Ramos (cell line): ENCODE results near the gene UQCR10.

Source experiments
- in situ Hi-C: fragments of 300-500 bp; cut with MboI; formaldehyde crosslinking; loops from one replicate; pipeline ENCODE4 v1.14.3; 2022; ENCODE audit warnings: low sequenced_read_pairs; ENCODE audit not compliant: unreplicated experiment

Gene UQCR10

DNA sequence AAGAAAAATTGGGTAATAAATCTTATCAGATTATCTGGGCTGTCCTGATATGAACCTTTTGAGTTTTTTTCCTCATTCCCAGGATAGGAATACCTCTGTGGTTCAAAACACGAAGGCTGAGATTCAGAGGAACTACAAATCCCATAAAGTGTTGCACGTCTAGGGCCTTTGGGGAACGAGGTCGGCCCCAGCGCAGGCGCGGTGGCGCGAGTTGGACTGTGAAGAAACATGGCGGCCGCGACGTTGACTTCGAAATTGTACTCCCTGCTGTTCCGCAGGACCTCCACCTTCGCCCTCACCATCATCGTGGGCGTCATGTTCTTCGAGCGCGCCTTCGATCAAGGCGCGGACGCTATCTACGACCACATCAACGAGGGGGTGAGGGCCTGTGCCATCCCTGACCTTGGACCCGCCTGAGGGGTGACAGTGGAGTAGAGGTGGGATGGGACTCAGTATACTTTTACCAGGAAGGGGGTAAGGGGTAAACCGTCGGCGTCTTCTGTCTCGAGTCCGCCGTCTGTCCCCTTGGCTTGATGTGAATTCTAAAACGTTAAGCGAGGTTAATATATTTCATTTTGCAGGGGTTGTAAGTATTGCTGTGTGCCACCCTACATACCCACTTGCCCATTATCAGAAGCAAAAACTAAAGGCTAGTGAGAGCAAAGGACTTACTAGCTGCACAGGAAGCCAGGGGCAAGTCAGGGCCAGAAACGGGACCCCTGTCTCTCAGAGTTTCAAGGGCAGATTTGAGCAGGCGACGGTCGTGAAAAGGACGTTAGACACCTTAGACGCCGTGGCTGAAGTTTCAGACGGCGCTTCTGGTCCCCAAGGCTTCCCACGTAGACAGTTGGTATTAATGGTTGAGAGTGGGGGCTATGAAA is at the start of gene UQCR10:
Gene UQCR10 (plus strand): TSS at position 199 of the 881 bp plus-strand sequence. CDS start 30 bp downstream, at position 229.
- in situ Hi-C loops, result no loop called here

DNA sequence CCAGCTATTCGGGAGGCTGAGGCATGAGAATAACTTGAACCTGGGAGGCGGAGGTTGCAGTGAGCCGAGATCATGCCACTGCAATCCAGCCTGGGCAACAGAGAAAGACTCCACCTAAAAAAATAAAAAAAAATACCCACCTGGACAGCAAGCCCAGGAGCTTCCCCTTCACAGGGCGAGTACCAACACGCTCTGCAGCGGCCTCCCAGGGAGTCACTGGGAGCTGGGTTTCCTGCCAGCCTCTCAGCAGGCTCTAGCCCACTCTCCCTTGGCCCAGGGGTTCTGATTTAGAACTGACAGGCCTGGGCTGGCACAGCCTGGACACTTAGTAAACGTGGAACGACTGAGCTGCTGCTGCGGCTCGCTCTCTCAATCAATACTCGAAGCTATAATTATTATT is 49.4 kb upstream of the UQCR10 start:
- in situ Hi-C loops, result no loop called here

DNA sequence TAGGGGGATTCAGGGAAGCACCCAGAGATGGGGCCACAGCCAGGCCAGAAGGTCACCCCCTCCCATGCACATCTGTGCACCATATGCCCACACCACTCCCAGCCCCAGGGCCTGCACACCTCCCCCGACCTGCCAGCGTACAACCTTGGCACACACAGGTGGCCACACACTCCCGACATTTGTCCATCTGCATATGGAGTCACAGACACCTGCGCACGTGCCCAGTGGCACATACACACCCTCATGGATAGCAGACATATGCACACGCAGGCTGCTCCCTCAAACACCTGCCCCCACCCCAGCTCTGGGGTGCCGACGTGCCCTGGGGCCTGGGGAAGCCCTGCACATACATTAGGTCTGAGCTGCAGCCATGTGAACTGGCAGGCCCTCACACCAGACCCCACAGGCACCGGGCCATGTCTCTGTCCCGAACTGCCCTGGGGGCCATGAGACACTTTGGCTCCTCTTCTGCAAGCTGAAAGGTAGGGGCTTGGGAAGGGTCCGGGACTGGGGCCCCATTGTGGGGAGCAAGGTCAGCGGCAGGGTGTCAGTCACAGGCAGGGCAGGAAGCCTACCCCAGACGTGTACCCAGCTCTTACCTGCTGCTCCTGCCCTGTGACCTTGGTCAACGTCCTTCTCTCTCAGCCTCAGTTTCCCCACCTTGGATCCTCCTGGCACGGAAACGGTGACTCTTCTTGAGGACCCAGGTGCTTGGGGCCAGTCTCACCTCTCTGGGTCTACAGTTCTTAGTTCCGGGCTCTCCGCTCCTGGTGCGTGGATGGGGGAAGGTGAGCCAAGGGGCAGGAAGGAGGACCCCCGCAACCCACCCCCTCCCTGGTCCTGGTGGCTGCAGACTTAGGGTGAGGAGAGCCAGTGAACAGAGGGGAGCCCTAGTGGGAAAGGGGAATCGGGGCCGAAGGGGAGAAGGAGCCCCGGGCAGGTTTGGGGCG is 47.9 kb upstream of the UQCR10 start:
- in situ Hi-C loops, result no loop called here

DNA sequence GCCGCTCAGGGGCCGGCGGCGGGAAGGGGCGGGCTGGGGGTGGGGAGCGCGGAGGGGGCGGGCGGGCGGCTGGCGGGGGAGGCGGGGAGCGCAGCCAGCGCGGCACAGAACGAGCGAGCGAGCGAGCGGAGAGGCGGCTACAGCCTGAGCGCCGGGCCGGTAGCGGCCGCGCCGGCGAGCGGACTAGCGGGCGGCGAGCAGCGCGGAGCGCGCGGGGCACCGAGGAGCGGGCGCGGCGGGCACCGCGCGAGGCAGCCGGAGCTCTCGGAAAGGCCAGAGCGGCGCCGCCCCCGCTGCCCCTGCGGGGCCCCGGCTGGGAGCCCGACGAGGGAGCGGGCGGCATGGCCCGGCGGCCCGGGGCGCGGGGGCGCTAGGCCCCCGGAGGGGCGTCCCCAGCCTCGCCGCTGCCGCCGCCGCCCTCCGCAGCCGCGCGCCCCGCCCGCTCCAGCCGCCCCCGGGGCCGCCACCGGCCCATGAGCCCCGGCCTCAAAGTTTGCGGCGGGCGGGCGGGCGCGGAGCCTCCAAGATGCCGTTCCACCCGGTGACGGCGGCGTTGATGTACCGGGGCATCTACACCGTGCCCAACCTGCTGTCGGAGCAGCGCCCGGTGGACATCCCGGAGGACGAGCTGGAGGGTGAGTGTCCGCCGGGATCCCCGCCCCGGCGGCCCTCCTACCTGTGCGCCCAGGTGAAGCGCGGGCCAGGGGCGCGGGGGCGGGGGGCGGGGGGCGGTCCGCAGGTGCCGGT is 47.1 kb upstream of the UQCR10 start, which contains the start of gene CABP7:
Gene CABP7 (plus strand): TSS at position 105 of the 747 bp plus-strand sequence. CDS start 422 bp downstream, at position 527.
- in situ Hi-C loops, result no loop called here

DNA sequence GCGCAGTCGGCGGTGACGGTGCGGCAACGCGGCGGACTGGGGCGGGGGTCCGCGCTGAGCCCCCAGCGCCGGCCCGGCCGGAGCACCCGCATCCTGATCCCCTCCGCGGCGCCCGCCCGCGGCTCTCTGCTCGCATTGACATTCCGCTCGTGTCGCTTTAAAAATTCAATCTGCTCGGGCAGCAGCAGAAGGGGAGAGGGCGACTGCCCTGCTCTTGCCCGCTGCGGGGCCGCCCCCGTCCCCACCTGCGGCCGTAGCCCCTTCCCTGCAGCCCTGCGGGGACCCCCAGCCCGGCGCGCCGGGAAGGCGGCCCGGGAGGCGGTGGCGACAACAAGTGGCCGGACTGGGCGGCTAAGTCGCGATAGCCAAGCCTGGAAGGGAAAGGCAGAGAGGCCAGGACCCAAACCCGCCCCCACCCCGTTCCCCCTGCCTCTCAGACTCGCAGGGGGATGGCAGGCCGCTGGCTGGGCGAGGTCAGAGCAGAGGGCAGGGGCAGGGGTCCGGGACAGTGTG is 46.3 kb upstream of the UQCR10 start:
- in situ Hi-C loops, result no loop called here

DNA sequence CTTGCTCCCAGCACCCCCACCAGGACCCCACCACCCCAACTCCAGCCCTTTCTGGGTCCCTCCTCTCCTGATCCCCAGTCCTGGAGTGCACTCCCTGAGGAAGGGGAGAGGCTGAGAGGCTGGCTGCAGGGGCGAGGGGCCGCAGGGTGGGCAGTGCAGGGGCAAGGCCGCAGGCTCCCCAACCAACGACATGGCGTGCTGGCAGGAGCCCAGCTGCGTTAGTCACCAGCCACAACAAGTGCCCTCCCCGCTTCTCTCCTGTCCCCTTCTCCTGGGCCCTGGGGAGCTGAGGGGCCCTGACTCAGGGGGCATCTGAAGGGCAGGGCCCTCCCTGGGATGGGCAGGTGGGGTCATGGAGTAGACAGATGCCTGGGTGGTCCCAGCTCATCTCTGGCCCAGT is 45.0 kb upstream of the UQCR10 start:
- in situ Hi-C loops, result no loop called here

DNA sequence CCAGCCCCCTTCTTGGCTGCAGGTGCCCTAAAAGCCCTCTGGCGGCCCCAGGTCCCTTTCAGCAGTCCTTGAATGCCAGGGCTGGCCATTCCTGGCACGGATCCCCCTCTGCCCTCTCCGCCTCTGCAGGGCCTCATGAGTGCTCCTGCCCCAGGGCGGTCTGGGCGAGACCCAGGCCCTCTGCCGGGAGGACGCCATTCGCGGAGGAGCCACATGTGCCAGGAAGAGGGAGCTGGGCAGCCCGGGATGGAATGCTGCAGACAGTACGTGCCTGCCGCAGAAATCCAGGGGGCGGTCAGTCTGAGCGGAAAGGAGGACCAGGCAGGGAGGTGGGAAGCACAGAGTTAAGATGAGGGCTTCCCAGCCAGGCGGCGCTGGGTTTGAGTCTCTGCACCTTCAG is 44.6 kb upstream of the UQCR10 start:
- in situ Hi-C loops, result no loop called here

DNA sequence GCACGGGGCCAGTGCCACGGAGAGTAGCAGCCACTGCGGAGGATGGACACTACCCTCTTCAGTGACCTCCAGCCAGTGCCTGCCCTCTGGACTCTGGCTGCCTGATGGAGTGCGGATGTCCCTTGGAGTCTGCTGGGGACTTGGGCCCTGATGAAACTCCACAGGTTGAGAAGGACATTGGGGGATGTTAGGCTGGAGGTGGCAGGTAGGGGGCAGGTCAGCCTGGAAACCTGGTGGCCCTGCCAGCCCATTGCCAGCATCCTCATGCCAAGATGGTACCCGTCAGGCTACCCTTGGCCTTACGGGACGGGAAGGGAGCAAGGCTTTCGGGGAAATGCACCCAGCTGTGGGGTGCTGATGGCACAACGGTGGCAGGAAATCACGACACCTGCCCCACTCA is 43.4 kb upstream of the UQCR10 start:
- in situ Hi-C loops, result no loop called here

DNA sequence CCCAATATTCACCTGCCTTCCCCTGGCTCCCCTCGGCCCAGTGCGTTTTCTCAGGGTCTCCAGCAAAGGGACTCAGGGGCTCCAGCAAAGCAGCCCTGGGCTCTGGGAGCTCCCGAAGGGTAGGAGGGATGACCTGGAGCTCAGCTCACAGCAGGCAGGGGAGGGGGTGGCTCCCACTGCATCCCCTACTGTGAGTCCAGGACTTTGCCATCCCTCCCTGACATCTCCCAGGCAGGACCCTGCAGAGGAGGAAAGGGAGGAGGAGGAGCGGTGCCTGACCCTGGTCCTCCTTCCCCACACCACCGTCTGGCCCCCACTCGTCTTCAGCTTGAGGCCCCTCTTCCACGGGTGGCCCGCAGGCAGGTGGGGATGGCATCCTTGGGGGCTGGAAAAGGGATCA is 42.3 kb upstream of the UQCR10 start:
- in situ Hi-C loops, result no loop called here

DNA sequence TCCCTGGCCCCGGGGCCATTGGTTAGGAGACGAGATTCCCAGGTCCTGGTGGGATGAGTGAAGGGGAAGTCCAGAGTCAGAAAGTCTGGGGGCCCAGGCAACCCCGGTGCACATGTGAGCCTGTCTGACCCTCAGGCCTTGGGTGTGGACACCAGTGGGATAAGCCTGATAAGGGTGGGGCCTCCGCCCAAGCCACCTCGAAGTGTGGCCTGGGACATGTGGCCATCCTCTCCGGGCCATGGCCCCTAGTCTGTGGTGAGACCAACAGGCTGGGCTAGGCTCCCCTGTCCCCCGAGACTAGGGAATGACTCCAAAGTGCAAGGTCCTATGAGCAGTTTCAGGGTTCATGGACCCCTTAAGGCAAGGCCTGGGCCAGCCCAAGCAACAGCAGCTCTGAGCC is 41.1 kb upstream of the UQCR10 start:
- in situ Hi-C loops, result no loop called here

DNA sequence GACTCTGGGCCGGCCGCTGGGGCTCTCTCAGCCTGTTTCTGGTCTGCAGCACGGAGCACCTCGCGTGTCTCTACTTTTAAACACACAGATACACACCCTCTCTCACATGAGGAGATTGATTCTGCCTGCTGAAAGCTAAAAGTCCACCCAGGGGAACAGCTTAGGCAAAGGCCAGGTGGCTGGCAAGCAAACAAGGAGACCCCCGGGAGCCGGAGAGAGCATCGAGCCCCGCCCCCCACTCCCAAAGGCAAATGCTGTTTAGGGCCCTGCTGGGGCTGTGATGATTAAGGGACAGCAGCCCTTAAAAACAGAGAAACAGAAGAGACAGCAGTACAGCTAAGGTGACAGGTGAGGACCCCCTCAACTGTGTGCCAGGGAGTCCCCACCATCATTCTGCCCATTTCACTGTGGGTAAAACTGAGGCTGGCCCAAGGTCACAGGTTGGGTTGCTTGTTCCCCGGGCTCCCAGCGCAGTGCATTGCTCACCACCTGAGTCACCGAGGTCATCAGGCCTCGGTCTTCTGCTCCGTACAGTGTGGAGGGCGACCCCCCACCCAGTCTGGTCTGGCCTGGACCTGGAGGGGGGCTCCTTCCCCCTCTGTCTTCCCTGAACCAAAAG is 40.5 kb upstream of the UQCR10 start:
- in situ Hi-C loops, result no loop called here

DNA sequence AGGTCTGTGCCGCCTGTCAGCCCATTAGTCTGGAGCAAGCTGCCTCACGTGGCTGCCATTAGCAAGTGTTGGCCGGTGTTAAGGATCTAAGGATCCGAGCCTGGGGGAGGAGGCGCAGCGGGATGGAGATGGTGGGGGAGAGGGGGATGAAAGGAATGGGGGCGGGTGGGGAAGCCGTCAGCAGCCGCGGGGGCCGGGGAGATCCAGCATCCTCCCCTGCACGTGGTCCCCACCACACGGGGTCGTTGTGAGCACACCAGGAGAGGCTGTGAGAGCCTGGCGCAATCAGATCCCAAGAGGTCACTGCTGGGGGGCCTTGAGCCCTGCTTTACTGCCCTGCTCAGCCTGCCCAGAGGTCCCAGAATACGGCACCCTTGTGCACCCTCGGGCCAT is 40.0 kb upstream of the UQCR10 start:
- in situ Hi-C loops, result no loop called here

DNA sequence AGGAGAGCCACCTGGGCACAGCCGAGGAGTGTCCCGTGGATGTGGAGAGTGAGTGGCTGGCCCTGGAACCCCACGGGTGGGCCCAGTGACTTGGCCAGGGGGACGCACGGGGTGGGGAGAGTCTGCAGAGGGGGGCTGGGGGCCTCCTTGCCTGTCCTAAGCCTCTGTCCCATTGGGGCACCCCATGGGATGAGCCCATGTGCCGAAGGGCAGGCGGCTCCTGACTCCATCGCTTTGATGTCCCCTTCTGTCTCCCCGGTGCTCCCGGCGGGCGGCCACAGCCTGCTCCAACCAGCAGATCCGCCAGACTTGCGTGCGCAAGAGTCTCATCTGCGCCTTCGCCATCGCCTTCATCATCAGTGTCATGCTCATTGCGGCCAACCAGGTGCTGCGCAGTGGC is 38.0 kb upstream of the UQCR10 start:
- in situ Hi-C loops, result no loop called here

DNA sequence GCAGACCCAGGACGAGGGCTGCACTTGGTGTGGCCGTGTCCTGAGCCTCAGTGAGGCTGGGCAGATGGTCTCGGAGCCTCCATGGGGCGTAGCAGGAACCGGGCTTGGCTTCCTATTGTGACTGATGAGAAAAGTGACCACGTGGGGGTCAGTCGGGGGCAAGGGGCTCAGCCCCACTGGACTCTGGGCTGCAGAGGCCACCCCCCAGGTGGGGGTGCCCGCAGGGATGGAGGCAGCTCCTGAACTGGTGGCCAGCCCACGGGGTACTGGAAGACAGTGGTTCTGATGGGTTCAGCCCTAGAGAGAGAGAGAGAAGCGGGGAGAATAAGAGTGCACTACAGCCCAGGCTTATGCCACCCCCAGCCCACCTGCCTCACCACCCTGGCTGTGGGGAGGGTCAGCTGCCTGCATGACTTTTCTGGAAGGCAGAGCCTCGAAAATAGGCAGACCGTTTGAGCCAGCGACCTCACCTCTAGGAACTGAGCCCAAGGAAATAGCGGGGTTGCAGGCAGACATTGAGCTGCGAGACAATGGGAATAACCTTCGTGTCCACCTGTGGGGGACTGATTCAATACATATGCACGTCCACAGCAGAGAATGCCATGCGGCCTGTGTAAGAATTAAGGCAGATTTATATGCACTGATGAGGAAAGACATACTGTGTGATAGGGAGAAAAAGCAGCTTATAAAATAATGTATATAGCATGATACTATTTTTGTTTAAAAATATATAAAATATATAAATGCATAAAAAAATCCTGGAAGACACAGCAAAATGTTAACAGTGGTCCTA is 35.9 kb upstream of the UQCR10 start:
- in situ Hi-C loops, result no loop called here

DNA sequence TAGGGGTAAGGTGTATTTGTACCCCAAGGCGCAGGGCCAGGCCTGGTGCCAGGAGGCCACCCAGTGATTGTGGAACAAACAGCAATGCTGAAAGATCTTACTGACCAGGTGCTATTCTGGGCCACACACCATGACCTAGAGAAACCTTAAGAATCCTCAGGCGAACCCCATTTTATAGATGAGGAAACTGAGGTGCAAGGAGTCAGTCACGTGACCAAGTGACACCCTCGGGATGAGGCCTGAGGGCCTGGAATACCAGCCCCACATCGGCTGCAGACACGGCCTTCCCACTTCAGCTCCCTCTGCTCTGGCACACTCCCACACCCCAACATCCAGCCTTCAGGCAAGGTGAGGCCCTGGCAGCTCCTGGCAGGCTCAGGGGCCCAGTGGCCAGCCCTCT is 34.3 kb upstream of the UQCR10 start:
- in situ Hi-C loops, result no loop called here

DNA sequence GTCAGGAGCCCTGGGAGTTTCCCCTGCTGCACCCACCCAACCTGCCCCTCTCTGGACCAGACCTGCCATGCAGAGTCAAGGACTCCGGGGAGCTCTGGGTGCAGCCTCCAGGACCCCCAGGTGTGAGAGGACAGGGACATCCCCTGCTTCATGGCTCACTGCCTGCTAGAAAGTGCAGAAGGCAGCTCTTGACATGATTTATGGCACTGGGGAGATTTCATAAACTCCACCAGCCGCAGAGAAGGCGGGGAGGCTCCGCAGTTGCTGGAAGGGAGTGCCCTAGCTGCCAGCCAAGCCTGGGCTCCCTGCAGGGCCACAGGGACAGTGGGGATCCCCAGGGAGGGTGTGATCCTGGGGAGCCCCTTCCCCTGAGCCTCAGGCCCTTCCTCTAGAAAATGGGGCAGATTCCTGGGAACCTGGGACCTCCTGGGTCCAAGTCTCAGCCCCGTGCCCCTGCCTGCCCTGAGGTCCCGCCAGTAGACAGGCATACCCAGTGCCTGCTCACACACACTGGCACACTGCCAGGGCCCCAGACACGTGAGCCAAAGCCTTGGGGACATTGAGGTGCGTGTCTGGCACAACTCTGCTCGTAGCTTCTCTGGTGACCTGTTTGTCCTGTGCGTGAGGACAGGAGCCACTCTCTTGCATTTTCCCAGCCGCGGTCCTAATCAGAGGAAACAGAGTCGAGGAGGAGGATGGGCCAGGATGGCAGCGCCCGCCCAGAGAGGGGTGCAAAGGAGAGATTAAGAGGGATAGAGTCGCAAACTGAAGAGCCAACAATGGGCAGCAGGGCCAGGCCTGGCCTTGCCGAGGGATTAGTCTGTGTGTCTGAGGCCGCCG is 33.6 kb upstream of the UQCR10 start:
- in situ Hi-C loops, result no loop called here

DNA sequence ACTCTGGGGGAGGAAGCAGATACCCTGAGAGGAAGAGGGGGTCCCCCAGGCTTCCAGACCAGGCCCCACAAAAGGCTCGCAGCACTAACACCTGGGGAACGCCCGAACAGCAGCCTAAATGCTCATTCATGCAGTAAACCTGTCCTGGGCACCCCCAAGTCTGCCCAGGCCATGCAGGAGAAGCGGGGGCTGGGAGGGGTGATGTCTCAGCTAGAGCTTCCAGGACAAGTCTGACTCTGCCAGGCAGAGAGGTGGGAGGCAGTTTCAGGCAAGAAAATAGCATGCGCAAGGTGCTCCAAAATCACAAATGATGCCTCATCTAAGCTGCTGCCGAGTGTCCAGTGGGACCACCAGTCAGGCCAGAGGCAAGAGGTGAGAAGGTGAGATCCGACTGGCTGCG is 32.8 kb upstream of the UQCR10 start:
- in situ Hi-C loops, result no loop called here

DNA sequence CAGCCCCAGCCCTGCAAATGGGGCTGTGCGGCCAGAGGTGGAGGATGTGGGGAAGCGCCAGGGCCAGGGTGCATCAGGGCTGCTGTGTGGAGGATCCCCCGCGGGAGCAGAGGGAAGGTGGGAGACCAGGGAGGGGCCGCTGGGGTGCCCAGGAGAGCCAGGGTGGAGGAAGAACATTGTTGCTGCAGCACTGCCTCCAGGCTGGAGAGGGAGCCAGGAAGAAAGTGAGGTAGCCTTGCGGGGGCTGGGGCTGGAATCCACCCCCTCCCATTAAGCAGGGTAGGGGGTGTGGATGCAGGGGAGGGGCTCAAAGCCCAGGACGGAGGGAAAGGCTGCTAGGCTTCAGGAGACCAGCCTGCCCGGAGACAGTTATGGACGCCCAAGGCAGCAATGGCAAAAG is 32.3 kb upstream of the UQCR10 start:
- in situ Hi-C loops, result no loop called here
